ENCODE data around the gene TRAF3IP1.
A peak's percentile ranks its signal among the peaks of the same experiment; 100 is the strongest.
"Not testable (repeated sequence)": the region's sequence is repeated elsewhere in the genome, so short reads cannot be mapped to it uniquely, and the experiment has no call there.

TRAF3IP1 gene

GRCh38 chr2:238305092-238305862 is 15.0 kb upstream of the TRAF3IP1 start:
- DNase-seq (ENCODE audit: low spot score in 2 of 2) (no peak), ATAC-seq (replicated peaks; ENCODE audit: extremely low read depth, poor library complexity, severe bottlenecking) (no peak)
- peaks cover 17% of the 10 kb centered on the region for H3K27me3 Mint-ChIP-seq
- H3K4me1 Mint-ChIP-seq, result no peaks in the 10 kb centered on the region
- H3K9me3 Mint-ChIP-seq, result no peaks in the 10 kb centered on the region
- H3K4me3 Mint-ChIP-seq, result no peak overlapping the region
- H3K36me3 Mint-ChIP-seq (ENCODE audit: insufficient read depth), result peaks cover 2% of the 10 kb centered on the region
- no peak overlapping the region for H3K27ac Mint-ChIP-seq (ENCODE audit: low read depth)

DNA sequence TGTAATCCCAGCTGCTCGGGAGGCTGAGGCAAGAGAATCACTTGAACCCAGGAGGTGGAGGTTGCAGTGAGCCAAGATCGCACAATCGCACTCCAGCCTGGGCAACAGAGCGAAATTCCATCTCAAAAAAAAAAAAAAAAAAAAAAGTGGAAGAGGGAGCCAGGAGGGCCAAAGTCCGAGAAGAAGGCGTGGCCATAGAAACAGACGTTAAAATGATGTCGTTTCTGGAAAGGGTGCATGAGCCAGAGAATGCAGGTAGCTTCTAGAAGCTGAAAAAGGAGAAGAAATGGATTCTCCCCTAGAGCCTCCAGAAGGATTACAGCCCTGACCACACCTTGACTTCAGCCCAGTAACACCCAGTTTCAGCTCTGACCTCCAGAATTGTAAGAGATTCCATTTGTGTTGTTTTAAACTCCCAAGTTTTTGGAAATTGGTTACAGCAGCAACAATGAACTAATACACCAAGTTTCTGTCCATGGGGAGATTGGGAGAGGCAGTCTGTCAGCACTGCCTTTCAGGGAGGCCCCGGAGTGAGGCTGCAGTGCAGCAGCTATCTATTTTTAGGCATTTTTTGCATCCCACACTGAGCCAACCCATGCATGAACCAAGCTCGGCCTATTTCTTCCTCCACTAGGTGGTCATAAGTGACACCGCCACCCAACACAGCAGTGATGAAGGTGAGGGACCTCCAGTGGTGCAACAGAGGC is 14.2 kb upstream of the TRAF3IP1 start:
- ATAC-seq (replicated peaks; ENCODE audit: extremely low read depth, poor library complexity, severe bottlenecking) (no peak), DNase-seq (ENCODE audit: low spot score in 2 of 2) (no peak)
- H3K36me3 Mint-ChIP-seq (ENCODE audit: insufficient read depth), result peaks cover 2% of the 10 kb centered on the region
- no peaks in the 10 kb centered on the region for H3K9me3 Mint-ChIP-seq
- H3K27ac Mint-ChIP-seq (ENCODE audit: low read depth), result no peak overlapping the region
- H3K27me3 Mint-ChIP-seq, result peaks cover 17% of the 10 kb centered on the region
- H3K4me3 Mint-ChIP-seq, result no peak overlapping the region
- no peaks in the 10 kb centered on the region for H3K4me1 Mint-ChIP-seq

GRCh38 chr2:238306672-238306998 is 13.7 kb upstream of the TRAF3IP1 start:
- H3K27me3 Mint-ChIP-seq, result peaks cover 17% of the 10 kb centered on the region
- DNase-seq (ENCODE audit: low spot score in 2 of 2) (no peak), ATAC-seq (replicated peaks; ENCODE audit: extremely low read depth, poor library complexity, severe bottlenecking) (no peak)
- H3K4me3 Mint-ChIP-seq, result no peak overlapping the region
- H3K4me1 Mint-ChIP-seq, result no peaks in the 10 kb centered on the region
- peaks cover 2% of the 10 kb centered on the region for H3K36me3 Mint-ChIP-seq (ENCODE audit: insufficient read depth)
- H3K9me3 Mint-ChIP-seq, result no peaks in the 10 kb centered on the region
- H3K27ac Mint-ChIP-seq (ENCODE audit: low read depth), result no peak overlapping the region

DNA sequence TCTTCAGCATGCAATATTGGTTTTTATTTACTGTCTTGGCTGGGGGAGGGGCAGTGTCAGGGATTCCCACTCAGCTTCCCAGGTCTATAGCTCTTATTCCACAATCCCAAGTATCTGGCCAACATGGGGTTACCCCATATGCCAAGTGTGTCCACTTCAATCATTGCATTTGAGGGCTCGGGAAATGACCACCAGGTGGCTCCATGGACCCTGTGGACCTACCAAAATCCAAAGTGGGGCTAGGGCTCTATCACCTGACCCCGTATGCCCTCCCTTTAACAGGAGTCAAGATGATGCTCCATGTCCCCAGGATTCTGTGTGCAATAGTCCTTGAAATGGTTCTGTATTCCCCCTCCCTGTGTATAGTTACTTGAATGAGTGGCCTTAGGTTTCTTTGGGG is 12.1 kb upstream of the TRAF3IP1 start:
- peaks cover 17% of the 10 kb centered on the region for H3K27me3 Mint-ChIP-seq
- no peak overlapping the region for H3K27ac Mint-ChIP-seq (ENCODE audit: low read depth)
- H3K36me3 Mint-ChIP-seq (ENCODE audit: insufficient read depth), result peaks cover 2% of the 10 kb centered on the region
- H3K4me3 Mint-ChIP-seq, result no peak overlapping the region
- ATAC-seq (replicated peaks; ENCODE audit: extremely low read depth, poor library complexity, severe bottlenecking), result no peak
- no peaks in the 10 kb centered on the region for H3K9me3 Mint-ChIP-seq
- no peak for DNase-seq (ENCODE audit: low spot score in 2 of 2)
- no peaks in the 10 kb centered on the region for H3K4me1 Mint-ChIP-seq

- DNase-seq (ENCODE audit: low spot score in 2 of 2); H3K27ac Mint-ChIP-seq (ENCODE audit: low read depth); H3K36me3 Mint-ChIP-seq (ENCODE audit: insufficient read depth); H3K4me3 Mint-ChIP-seq; H3K9me3 Mint-ChIP-seq; H3K4me1 Mint-ChIP-seq; ATAC-seq (replicated peaks; ENCODE audit: extremely low read depth, poor library complexity, severe bottlenecking): not testable (repeated sequence)
- H3K27me3 Mint-ChIP-seq, result peaks cover 17% of the 10 kb centered on the region
Observed at GRCh38 chr2:238310721-238311120, 9.6 kb upstream of the TRAF3IP1 start.

DNA sequence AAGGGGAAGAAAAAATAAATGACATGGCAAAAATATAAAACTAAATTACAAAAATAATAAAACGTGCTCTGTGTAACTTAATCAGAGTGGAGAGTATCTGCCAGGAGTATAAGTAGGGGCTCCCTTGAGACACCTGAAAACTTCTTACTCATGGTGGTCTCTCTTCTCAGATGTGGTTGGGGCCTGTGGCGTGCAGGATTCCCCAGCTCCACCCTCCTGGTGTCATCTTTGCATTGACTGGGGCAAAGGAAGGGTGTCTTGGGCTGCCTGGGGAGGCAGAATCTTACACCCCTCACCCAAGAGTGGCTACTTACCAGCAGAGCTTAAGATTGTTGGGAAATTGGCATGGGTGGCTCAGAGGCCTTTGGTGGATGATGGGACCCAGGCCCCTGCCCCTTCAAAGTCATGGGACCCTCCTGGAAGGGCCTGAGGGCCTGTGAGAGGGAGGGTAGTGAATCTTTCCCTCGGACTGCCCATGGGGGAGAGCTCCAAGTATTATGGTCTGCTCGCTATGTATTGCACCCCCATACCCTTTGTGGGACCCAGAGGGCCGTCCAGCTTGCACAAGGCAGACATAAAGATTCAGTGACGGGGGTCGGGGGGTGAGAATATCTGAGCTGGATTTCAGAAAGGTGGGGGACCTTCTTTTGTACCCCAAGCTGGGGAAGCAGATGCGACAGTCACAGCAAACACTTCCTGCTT is 6.9 kb upstream of the TRAF3IP1 start:
- Mint-ChIP-seq H3K4me3 (no peak overlapping the region), H3K36me3 (ENCODE audit: insufficient read depth) (no peaks in the 10 kb centered on the region), H3K27me3 (peaks cover 11% of the 10 kb centered on the region), H3K4me1 (no peaks in the 10 kb centered on the region), H3K27ac (ENCODE audit: low read depth) (no peak overlapping the region), H3K9me3 (no peaks in the 10 kb centered on the region)
- DNase-seq (ENCODE audit: low spot score in 2 of 2) (no peak), ATAC-seq (replicated peaks; ENCODE audit: extremely low read depth, poor library complexity, severe bottlenecking) (no peak)

DNA sequence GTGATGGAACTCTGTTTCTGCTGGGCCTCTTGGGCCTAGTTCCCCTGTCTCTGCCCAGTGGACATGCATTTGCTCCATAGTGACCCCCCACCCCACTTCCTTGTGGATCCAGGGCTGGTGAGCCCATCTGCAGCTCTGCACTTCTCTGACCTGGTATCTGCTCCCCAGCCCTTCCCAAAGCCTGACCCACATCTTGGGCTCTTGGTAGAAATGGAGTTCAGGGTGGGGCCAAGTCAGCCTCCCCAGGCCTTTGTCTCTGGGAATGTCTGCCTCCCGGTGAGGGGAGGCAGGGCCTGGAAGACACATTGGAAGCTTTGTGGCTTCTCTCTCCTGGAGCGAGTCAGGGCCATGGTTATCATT is 6.3 kb upstream of the TRAF3IP1 start:
- ATAC-seq (replicated peaks; ENCODE audit: extremely low read depth, poor library complexity, severe bottlenecking) (no peak), DNase-seq (ENCODE audit: low spot score in 2 of 2) (no peak)
- Mint-ChIP-seq H3K9me3 (no peaks in the 10 kb centered on the region), H3K27ac (ENCODE audit: low read depth) (no peak overlapping the region), H3K4me3 (no peak overlapping the region), H3K4me1 (no peaks in the 10 kb centered on the region), H3K27me3 (peaks cover 6% of the 10 kb centered on the region), H3K36me3 (ENCODE audit: insufficient read depth) (no peaks in the 10 kb centered on the region)

DNA sequence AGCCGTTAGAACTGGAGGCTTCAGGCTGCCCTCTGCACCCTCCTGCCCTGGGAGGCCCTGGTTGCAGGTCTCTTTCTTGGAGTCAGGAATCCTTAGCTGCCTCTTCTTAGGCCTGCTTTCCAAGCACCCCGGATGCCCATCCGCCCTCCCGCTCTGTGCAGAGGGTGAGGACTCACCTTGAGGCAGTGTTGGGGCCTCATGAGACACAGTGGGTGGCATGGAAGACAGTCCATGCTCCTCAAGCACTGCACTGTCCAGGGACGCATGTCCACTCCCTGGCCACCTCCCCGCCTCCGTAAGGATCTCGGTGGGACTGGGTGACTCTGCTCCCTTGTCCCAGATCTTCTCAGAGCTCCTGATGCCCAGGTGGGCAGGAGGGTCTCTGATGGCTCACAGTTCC is 5.7 kb upstream of the TRAF3IP1 start:
- Mint-ChIP-seq H3K27me3 (no peaks in the 10 kb centered on the region), H3K36me3 (ENCODE audit: insufficient read depth) (no peaks in the 10 kb centered on the region), H3K27ac (ENCODE audit: low read depth) (no peak overlapping the region), H3K4me3 (no peak overlapping the region), H3K4me1 (no peaks in the 10 kb centered on the region), H3K9me3 (no peaks in the 10 kb centered on the region)
- no peak for DNase-seq (ENCODE audit: low spot score in 2 of 2)
- ATAC-seq (replicated peaks; ENCODE audit: extremely low read depth, poor library complexity, severe bottlenecking), result no peak

DNA sequence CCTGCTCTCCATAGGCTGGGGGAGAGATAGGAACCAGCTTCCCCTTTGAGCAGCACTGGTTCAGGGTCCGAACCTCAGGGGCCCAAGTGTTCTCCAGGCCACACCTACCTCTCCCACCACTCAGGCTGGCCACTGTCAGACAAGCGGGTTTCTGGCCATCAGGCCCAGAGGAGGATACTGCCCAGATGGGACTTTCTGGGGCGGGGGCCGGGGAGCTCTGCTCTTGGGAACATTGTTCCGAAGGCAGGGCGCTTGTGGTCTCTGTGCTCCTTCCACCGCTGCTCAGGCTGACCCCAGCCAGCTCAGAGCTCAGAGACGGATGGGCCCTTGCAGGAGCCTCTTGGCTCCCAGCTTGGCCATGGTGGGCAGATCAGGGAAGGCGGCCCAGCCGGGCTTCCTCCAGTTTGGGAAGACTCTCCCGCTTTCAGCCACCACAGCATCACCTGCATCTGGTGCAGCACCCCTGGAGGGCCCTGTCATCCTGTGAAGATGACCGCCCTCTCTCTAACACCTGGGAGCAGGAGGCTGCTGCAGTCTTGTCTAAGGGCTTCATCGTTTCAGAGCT is 5.2 kb upstream of the TRAF3IP1 start:
- ATAC-seq (replicated peaks; ENCODE audit: extremely low read depth, poor library complexity, severe bottlenecking) (no peak), DNase-seq (ENCODE audit: low spot score in 2 of 2) (no peak)
- Mint-ChIP-seq H3K9me3 (no peaks in the 10 kb centered on the region), H3K4me3 (no peak overlapping the region), H3K36me3 (ENCODE audit: insufficient read depth) (peaks cover under 1% of the 10 kb centered on the region), H3K27ac (ENCODE audit: low read depth) (no peak overlapping the region), H3K27me3 (no peaks in the 10 kb centered on the region), H3K4me1 (no peaks in the 10 kb centered on the region)

DNA sequence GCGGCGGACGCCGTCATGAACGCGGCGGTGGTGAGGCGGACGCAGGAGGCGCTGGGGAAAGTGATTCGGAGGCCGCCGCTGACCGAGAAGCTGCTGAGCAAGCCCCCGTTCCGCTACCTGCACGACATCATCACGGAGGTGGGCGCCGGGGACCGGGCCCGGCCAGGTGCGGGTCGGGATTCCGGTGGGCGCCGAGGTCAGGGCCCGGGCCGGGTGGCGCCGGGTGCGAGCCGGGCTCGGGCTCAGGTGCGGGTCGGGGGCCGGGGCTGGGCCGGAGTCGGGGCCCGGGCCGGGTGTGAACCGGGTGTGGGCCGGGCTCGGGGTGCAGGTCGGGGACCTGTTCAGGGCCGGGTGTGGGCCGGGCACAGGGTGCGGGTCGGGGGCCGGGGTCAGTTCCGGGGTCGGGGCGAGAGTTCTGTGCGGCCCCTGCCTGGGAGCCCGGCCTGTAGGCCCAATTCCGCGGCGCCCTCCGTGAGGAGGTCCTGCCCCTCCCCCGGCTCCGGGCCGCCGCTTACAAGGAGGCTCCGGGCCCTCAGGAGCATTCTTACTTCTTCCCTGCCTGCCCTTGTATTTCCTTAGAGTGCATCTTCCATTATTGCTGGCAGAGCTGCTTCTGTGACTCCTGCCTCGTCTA is 447 bp downstream of the TRAF3IP1 start:
- peak overlapping the region; percentile 78 for H3K4me3 Mint-ChIP-seq
- peaks cover 16% of the 10 kb centered on the region for H3K4me1 Mint-ChIP-seq
- ATAC-seq (replicated peaks; ENCODE audit: extremely low read depth, poor library complexity, severe bottlenecking) (peak; percentile 38), DNase-seq (ENCODE audit: low spot score in 2 of 2) (no peak)
- no peaks in the 10 kb centered on the region for H3K9me3 Mint-ChIP-seq
- H3K36me3 Mint-ChIP-seq (ENCODE audit: insufficient read depth), result peaks cover 5% of the 10 kb centered on the region
- H3K27me3 Mint-ChIP-seq, result no peaks in the 10 kb centered on the region
- no peak overlapping the region for H3K27ac Mint-ChIP-seq (ENCODE audit: low read depth)

DNA sequence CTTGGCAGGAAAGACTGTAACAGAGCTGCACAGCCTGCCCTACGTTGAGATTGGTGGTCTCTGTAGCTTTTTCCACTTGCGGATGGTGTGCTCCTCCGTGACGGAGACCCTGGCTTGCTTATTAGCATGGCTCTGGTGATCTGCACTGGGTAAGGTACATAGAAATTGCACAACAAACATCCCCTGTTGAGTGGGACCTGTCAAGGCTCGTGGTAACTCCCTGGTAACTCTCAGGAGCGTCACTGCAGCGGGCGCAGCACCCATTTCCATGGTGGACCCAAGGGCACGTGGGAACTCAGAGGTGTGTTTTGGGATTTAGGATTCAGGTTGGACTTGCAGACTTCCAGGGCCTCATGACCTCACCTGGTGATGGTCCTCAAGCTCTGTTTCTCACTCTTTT is 1.1 kb downstream of the TRAF3IP1 start:
- ATAC-seq (replicated peaks; ENCODE audit: extremely low read depth, poor library complexity, severe bottlenecking), result no peak
- Mint-ChIP-seq H3K4me1 (peaks cover 16% of the 10 kb centered on the region), H3K27ac (ENCODE audit: low read depth) (no peak overlapping the region)

DNA sequence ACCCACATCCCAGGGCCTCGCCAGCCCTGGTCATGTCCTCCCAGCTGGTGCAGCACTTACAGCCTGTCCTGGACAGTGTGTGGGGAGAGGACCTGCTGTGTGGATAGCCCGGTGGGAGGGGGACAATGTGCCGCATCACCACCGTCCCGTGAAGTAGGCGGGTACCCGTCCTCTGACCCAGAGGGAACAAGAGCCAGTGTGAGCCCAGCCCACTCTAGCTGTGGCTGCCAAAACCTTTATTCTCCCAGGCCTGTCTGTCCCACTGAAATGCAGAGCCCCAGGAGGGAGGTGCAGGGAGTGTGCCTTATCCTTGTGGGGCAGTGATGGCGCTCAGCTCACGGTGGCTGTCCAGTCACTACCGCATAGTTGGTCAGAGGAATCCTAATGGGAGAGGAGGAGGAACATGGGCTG is 1.7 kb downstream of the TRAF3IP1 start:
- Mint-ChIP-seq H3K9me3 (no peaks in the 10 kb centered on the region), H3K27ac (ENCODE audit: low read depth) (no peak overlapping the region), H3K36me3 (ENCODE audit: insufficient read depth) (peaks cover 5% of the 10 kb centered on the region), H3K4me1 (peaks cover 16% of the 10 kb centered on the region), H3K27me3 (no peaks in the 10 kb centered on the region), H3K4me3 (peak overlapping the region; percentile 78)
- DNase-seq (ENCODE audit: low spot score in 2 of 2), result no peak
- no peak for ATAC-seq (replicated peaks; ENCODE audit: extremely low read depth, poor library complexity, severe bottlenecking)

More for the DNA sequence above, 1.1 kb downstream of the TRAF3IP1 start:
- Mint-ChIP-seq H3K9me3 (no peaks in the 10 kb centered on the region), H3K27me3 (no peaks in the 10 kb centered on the region), H3K4me3 (peak overlapping the region; percentile 78), H3K36me3 (ENCODE audit: insufficient read depth) (peaks cover 5% of the 10 kb centered on the region)
- DNase-seq (ENCODE audit: low spot score in 2 of 2), result no peak
